AG08396 (cell line): ENCODE data around the gene KIF22.
"Not testable (repeated sequence)": the region's sequence is repeated elsewhere in the genome, so short reads cannot be mapped to it uniquely, and the experiment has no call there.

ENCODE experiments used
- DNase-seq: peaks from one replicate; pipeline ENCODE4 v3.0.0; 2012; ENCODE audit warnings: low spot score, mixed read lengths

Gene KIF22

GRCh38 chr16:29766571-29766970, 24.0 kb upstream of the KIF22 start:
- no peak for DNase-seq

- no peak for DNase-seq
These were observed 23.5 kb upstream of the KIF22 start for GRCh38 chr16:29767062-29767461.

- DNase-seq = no peak
These were observed 21.0 kb upstream of the KIF22 start for GRCh38 chr16:29769507-29769906.

- DNase-seq = no peak
These were observed 20.2 kb upstream of the KIF22 start for GRCh38 chr16:29770250-29770929.

DNA sequence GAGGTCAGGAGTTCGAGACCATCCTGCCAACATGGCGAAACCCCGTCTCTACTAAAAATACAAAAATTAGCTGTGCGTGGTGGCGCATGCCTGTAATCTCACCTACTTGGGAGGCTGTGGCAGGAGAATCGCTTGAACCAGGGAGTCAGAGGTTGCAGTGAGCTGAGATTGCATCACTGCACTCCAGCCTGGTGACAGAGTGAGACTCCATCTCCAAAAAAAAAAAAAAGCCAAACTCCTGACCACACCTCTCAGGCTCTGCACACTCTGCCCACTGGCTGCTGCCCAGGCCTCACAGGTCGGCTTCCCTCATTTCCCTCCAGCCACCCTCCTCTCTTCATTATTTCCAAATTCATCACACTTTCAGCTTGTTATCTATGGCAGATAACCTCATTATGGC, 18.2 kb upstream of the KIF22 start:
- not testable (repeated sequence) for DNase-seq

GRCh38 chr16:29774730-29775129, 15.8 kb upstream of the KIF22 start:
- DNase-seq = no peak

- no peak for DNase-seq
These were observed 14.7 kb upstream of the KIF22 start for GRCh38 chr16:29775742-29776408.

DNA sequence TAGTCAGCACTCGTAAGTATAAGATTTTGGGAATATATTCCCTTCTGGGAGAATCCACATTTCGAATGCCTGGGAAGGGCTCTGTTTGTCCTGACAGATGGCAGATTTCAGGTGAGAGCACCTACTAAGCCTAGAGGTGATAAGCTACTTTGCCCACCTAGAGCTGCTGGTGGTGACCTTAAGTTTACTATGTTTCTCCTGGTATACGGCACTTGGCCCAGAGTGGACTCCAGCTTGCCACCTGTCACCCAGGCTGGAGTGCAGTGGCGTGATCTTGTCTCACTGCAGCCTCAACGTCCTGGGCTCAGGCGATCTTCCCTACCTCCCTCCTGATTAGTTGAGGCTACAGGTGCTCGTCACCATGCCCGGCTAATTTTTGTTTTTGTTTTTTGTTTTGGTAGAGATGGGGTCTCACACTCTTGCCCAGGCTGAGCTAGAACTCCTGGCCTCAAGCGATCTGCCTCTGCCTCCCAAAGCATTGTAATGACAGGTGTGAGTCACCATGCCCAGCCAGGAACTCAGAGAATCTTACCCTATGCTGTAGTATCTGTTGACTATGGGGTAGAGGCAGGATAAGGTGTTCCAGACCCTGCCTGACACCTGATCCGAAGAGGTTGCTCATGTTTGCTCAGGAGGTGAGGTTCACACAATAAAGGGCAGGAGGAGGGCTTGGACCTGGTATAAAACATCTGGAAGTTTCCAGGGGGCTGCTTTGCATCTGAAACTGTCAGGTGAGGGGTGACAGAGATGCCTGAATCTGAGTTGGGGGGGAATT, 12.8 kb upstream of the KIF22 start, which contains the start of gene ZG16:
Gene ZG16 (plus strand): TSS at position 681 of the 775 bp plus-strand sequence. CDS start 1,011 bp downstream, outside the sequence.
- DNase-seq = no peak

GRCh38 chr16:29779474-29779873, 11.1 kb upstream of the KIF22 start:
- no peak for DNase-seq

DNA sequence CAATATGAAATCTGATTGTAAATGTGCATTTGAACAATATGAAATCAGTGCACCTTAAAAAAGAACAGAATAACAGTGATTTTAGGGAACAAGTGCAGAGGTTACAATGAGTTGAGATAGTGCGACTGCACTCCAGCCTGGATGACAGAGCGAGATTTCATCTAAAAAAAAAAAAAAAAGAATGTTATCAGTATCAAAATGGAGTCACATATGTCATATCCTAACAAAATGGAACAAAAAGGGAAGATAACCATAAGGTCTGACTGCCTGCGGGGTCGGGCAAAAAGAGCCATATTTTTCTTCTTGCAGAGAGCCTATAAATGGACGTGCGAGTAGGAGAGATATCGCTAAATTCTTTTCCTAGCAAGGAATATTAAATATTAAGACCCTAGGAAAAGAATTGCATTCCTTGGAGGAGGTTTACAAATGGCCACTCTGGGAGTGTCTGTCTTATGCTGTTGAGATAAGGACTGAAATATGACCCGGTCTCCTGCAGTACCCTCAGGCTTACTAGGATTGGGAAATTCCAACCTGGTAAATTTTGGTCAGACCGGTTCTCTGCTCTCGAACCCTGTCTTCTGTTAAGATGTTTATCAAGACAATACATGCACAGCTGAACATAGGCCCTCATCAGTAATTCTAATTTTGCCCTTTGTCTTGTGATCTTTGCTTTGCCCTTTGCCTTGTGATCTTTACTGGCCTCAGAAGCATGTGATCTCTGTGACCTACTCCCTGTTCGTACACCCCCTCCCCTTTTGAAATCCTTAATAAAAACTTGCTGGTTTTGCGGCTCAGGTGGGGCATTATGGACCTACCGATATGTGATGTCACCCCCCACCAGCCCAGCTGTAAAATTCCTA, 7.2 kb upstream of the KIF22 start:
- not testable (repeated sequence) for DNase-seq

- no peak for DNase-seq
These were observed 6.4 kb upstream of the KIF22 start for GRCh38 chr16:29784157-29784556.

DNA sequence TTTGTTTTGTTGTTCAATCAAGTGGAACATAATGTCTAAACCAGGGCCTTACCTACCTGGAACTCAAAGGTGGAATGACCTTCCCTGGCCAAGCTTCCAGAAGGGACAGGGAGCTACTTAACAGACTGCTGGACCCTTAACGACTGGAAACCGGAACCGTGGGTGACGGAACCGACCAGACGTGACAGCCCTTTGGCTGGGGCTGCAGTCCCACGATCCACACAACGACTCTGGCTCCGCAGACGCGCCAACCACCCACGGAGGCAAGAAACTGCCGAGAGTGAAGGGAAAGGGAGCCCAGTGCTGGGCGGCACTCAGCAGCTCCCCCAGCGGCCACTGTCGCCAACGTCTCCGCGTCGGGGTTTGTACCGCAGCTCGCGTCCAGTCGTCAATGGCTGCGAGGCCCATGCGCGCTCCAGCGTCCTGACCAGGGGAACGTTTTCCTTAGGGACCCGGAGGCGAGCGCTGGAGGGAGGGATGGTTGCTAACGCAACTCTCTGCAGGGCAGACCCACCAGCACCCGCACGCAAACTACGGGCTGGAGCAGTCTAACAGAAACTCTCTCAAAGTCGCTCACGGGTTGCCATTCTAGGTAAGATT, 5.5 kb upstream of the KIF22 start:
- peak; percentile 79 for DNase-seq

DNA sequence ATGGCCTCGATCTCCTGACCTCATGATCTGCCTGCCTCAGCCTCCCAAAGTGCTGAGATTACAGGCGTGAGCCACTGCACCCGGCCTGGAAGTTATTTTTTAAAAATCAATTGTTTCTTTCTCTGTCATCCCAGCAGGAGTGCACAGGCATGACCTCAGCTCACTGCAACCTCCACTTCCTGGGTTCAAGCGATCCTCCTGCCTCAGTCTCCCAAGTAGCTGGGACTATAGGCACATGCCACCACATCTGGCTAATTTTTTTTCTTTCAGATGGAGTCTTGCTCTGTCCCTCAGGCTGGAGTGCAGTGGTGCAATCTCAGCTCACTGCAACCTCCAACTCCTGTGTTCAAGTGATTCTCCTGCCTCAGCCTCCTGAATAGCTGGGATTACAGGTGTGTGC, 3.4 kb upstream of the KIF22 start:
- not testable (repeated sequence) for DNase-seq

- DNase-seq = no peak
These were observed 772 bp upstream of the KIF22 start for GRCh38 chr16:29789775-29790182.

GRCh38 chr16:29790949-29791844, 646 bp downstream of the KIF22 start:
- no peak for DNase-seq

GRCh38 chr16:29791845-29792807, 1.6 kb downstream of the KIF22 start:
- no peak for DNase-seq

DNA sequence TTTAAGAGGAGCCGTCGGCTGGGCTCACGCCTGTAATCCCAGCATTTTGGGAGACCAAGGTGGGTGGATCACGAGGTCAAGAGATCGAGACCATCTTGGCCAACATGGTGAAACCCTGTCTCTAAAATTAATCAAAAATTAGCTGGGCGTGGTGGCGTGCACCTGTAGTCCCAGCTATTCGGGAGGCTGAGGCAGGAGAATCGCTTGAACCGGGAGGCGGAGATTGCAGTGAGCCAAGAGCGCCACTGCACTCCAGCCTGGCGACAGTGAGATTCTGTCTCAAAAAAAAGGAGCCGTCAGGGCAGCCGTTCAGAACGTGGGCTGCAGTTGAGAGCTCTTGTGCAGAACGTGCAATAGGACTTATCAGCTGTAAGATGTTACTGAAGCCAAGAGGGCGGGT, 2.6 kb downstream of the KIF22 start:
- not testable (repeated sequence) for DNase-seq

- no peak for DNase-seq
These were observed 3.7 kb downstream of the KIF22 start for GRCh38 chr16:29794231-29794710.

DNA sequence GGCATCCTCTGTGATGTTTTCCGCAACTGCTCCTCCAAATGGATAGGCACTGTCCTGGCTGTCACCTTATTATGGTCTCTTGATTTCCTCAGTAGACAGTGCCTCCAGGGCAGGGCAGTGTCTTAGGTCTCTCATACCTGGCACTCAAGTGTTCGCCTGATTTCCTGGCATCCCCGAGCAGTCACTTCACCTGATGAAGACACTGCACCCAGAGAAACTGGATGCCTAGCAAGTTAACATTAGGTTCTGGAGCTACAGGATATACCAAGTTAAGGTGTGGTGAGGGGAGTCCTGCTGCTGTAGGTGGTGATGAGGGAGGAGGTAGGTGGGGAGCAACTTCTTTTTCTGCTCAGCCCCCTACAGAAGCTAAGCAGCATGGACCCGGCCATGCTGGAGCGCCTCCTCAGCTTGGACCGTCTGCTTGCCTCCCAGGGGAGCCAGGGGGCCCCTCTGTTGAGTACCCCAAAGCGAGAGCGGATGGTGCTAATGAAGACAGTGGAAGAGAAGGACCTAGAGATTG, 11.9 kb downstream of the KIF22 start:
- no peak for DNase-seq
